ENCODE measurements around the gene SOST. TPM values are rescaled to one million over a fixed set of nuclear protein-coding genes. Genes with fewer than 3 reads are reported as not detected.

SOST gene
- total RNA-seq, 1 donor: 0.09 TPM

DNA sequence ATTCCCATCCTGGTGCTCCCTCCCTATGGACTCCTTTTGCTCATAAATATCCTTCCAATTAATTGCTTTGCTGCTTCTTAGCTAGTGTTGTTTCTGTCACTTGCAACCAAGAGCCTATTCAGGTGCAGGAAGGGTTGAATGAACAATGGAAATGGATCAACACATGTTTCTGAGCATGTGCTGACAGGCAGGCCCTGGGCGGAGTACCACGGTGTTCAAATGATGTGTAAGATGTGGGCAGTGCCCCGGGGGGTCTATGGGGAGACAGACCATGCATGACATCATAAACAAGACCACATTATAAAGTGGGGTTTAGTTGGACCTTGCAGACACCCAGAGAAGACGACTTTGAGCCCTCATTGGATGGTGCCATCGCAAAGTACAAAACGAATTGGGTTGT, 48.5 kb downstream of the SOST start:
- no peak overlapping the region for H3K4me3 ChIP-seq (ENCODE audit: low read depth, low read length)
- no peak for DNase-seq (ENCODE audit: low read depth)
- TF ChIP-seq, protein P1, sequence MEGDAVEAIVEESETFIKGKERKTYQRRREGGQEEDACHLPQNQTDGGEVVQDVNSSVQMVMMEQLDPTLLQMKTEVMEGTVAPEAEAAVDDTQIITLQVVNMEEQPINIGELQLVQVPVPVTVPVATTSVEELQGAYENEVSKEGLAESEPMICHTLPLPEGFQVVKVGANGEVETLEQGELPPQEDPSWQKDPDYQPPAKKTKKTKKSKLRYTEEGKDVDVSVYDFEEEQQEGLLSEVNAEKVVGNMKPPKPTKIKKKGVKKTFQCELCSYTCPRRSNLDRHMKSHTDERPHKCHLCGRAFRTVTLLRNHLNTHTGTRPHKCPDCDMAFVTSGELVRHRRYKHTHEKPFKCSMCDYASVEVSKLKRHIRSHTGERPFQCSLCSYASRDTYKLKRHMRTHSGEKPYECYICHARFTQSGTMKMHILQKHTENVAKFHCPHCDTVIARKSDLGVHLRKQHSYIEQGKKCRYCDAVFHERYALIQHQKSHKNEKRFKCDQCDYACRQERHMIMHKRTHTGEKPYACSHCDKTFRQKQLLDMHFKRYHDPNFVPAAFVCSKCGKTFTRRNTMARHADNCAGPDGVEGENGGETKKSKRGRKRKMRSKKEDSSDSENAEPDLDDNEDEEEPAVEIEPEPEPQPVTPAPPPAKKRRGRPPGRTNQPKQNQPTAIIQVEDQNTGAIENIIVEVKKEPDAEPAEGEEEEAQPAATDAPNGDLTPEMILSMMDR (IDR thresholded peaks at IDR 0.05; ENCODE audit: insufficient read depth, low read length): no peak

DNA sequence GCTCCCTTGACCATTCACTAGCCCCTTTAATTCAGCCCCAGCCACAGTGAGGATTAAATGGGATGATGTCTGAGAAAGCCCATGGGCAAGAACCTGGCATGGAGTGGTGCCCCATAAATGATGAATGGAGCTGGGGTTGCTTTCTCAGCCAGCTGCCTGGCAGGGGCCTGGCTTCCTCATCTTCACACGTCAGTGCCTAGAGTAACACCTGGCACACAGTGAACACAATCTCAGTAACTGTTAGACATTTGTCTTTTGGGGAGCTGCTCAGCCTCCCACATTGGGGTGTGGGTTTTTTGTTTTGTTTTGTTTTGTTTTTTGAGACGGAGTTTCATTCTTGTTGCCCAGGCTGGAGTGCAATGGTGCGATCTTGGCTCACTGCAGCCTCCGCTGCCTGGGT, 49.4 kb downstream of the SOST start:
- TF ChIP-seq, protein P1 (IDR thresholded peaks at IDR 0.05; ENCODE audit: insufficient read depth, low read length): no peak
- DNase-seq (ENCODE audit: low read depth): no peak
- H3K4me3 ChIP-seq (ENCODE audit: low read depth, low read length): no peak overlapping the region

DNA sequence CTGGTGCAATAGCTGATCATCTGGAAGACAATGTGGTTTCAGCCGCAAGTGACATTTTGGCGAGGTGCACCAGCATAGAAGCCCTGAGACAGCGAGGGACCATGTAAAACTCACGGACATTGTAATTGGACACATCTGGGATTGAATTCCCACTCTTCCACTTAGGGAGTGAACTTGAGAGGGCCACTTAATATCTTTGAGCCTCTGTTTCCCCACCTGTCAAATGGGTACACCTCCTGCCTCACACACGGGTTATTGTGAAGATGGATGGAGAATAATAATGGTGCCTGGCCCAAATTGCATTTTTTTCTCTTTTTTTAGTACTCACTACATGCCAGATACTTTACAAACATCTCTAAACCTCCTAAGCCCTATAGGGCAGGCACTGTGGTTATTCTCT, 51.4 kb downstream of the SOST start:
- TF ChIP-seq, protein P1 (IDR thresholded peaks at IDR 0.05; ENCODE audit: insufficient read depth, low read length): no peak
- DNase-seq (ENCODE audit: low read depth): no peak

DNA sequence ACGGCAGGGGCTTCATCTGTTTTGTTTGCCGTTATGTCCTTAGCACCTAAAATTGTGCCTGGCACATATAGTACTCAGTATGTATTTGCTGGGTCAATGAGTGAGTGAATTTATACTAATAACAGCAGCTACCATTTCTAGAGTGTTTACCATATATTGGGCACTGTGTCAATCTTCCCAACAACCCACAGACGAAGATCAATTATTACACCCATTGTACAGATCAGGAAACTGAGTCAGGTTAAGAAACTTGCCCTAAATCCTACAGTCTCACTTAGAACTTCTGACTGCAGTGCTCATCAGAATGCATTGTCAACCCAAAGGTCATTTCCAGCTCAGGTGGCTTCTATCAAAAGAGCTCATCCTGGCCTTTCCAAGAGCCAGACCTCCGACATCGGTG, 52.4 kb downstream of the SOST start:
- DNase-seq (ENCODE audit: low read depth): no peak
- no peak overlapping the region for H3K4me3 ChIP-seq (ENCODE audit: low read depth, low read length)
- TF ChIP-seq, protein P1 (IDR thresholded peaks at IDR 0.05; ENCODE audit: insufficient read depth, low read length): no peak

More for the DNA sequence above, 51.4 kb downstream of the SOST start:
- H3K4me3 ChIP-seq (ENCODE audit: low read depth, low read length): no peak overlapping the region

Other genes with a start within 250 kb of the SOST start
- 0.41 and 6.1 TPM in 2 replicates for gene ETV4, start 212.5 kb downstream of the SOST start, total RNA-seq (ENCODE audit: low replicate concordance)
- gene MEOX1, start 96.9 kb downstream of the SOST start, total RNA-seq (ENCODE audit: low replicate concordance): not detected in 2 replicates
- gene DUSP3, start 20.2 kb upstream of the SOST start, total RNA-seq (ENCODE audit: low replicate concordance): 29.9 and 37.5 TPM in 2 replicates
- gene CFAP97D1, start 21.6 kb upstream of the SOST start, total RNA-seq (ENCODE audit: low replicate concordance): not detected in 2 replicates
- 5.7 and 9.6 TPM in 2 replicates for gene MPP3, start 74.4 kb upstream of the SOST start, total RNA-seq (ENCODE audit: low replicate concordance)
- gene CD300LG, start 88.4 kb upstream of the SOST start, total RNA-seq (ENCODE audit: low replicate concordance): not detected in 2 replicates
- 3.2 and 3.3 TPM in 2 replicates for gene MPP2, start 148.7 kb upstream of the SOST start, total RNA-seq (ENCODE audit: low replicate concordance)
- gene PPY, start 183.7 kb upstream of the SOST start, total RNA-seq (ENCODE audit: low replicate concordance): not detected in 2 replicates
- gene PYY, start 195.1 kb upstream of the SOST start, total RNA-seq (ENCODE audit: low replicate concordance): not detected in 2 replicates
- gene NAGS, start 245.8 kb upstream of the SOST start, total RNA-seq (ENCODE audit: low replicate concordance): 0.16 and 2.5 TPM in 2 replicates

Measured in fibroblast of the aortic adventitia (primary cell).